Muscle of back (tissue), 11 donors: ENCODE measurements around the gene COBL. TPM values are rescaled to one million over a fixed set of nuclear protein-coding genes. Genes with fewer than 3 reads are reported as not detected.

ENCODE experiments used
- DNase-seq, 3 donors: peaks; one replicate each; pipeline versions ENCODE4 v3.0.0 to v3.0.0-alpha.2; 2013
- polyA plus RNA-seq, 10 donors: library from polyadenylated mRNA; unstranded; fragments of 120-200 nt; gene quantifications; one replicate each; pipeline ENCODE4 v1.2.1, GENCODE V29; 2013; ENCODE audit not compliant: insufficient read length in 10 of 10

COBL gene
- polyA plus RNA-seq, 10 donors, result 58.7 to 140 (median 97.2) TPM

DNA sequence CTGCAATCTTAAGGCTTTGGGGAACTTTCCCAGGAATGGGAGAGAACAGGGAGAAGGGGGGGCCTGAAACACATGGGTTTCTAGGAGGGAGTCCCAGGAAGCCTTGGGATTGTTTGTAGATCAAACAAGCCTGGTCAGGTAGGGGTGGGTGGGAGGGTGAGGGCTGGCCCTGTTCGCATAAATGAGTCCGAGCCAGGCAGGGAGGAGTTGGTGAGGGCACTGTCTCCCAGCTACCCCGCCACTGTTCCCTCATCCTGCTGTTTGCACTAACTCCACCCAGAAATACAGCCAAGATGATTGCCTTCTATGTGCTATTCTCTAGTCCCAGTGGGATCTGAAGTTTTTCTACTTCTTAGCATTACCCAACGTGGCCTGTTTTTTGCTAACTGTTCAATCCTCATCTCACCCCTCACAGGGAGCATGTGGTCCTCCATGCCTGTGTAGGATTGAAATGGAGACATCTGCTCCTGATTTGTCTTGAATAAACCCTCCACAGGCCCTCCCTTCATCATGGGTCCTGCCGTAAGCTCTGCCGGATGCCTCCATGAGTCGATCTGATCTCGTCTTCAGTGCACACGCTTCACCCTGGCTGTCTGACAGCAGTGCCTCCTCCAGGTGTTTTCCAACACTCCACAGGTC lies 257.0 kb downstream of the COBL start:
- DNase-seq, result no peak

GRCh38 chr7:51058764-51059163 lies 257.8 kb downstream of the COBL start:
- no peak for DNase-seq

- DNase-seq, result no peak
These were observed 261.4 kb downstream of the COBL start for GRCh38 chr7:51055039-51055840.

- no peak for DNase-seq
These were observed 262.4 kb downstream of the COBL start for GRCh38 chr7:51054231-51054630.

DNA sequence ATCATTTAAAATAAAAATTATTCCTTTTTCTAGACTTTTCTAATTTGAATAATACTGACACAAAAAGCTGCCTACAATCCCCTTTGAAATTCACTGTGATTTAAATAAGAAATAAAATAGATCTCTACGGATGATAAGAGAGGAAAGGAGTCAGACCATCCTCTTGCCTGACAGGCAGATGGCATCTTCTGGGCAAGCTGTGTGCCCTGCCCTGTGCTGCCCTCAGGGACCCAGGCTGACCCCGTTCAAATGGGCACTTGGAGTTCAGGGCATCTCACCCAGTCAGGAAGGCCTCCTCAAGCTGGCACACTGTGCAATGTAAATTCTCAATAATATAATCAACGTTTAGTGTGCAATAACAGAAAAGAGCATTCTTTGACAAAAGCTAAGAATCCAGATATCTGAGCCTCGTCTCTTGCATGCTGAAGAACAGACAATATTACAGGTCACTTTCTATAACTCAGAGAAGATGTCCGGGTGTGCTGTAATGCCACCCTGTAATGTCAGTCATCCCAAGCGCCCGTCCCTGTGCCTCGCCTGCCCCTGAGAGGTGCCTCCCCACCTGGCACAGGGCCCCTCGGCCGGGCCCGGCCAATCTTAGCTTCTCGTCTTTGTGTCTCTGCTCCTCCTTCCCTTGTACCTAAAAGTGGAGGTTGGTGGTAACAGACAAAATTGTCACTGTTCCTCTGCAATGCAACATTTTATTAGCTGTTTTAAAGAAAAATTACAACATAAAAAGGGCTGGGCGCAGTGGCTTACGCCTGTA lies 263.3 kb downstream of the COBL start:
- no peak for DNase-seq

GRCh38 chr7:51046482-51046881 lies 270.1 kb downstream of the COBL start:
- no peak for DNase-seq

DNA sequence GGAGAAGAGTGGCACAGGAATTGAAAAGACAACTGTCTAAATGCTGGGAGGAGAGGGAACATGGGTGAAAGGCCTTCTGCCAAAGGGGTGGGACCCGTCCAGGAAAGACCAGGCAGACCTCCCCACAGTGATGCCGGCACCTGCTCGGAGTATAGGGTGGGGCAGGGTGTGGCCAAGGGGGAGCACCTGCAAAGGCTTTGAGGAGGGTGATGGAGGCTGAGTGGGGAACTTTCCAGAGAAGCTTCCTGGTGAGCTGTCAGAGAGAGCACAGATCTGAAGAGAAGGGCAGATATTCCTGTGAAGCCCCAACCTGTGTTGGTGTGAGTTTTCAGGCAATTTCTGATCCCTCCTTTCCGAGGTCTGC lies 270.5 kb downstream of the COBL start:
- DNase-seq, result no peak

DNA sequence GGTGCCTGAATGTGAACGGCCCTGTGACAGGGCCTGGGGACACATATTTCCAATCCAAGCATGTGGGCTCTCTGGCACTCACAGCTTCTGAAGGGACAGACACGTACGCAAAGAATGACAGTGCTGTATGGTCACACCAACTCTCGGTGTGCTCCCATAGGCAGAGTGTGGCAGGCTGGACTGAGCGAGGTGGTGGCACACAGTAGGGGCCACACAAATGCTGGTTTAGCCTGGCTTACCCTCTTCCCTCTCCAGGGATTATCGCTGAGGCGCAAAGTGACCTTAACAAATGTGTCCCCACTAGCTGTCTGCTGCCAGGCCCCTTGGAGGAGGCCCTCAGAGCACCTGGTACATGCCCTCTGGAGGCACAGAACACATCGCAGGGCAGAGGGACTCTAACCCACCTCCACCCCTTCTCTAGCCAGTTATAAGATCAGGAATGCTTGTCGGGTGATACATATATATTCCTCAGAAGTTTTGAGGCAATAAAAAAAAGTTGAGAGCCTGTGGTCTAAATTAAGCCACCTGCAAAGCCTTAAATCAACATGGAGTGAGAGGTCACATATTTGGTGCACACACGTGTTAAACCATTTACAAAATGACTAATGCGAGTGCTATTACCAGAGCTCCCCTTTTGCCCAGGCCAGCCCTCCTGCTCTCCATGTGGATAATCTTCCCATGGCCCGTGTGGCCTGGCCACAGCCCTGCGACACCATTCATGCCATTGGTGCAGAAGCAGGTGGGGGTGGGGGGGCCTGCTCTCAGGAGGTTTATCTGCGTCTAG lies 271.1 kb downstream of the COBL start:
- peak in 1 of 3 donors; percentile 43 for DNase-seq

DNA sequence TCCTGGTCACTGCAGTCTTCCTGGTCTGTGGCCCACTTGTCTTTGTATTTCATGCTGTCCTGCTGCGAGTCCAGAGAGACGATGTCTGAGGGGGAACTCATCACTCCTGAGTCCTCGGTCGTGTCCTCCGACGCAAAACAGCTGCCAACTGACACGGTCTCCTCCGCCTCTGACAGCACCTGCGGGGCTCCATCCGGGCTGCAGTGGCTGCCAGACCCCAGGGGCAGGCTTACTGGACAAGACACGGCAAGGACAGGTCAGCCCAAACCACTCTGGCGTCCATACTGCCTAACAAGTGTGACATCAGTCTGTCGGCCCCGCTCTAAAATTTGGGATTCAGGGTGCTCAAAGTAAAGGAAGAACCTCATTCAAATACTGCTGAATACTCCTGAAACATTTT lies 273.1 kb downstream of the COBL start:
- no peak for DNase-seq

DNA sequence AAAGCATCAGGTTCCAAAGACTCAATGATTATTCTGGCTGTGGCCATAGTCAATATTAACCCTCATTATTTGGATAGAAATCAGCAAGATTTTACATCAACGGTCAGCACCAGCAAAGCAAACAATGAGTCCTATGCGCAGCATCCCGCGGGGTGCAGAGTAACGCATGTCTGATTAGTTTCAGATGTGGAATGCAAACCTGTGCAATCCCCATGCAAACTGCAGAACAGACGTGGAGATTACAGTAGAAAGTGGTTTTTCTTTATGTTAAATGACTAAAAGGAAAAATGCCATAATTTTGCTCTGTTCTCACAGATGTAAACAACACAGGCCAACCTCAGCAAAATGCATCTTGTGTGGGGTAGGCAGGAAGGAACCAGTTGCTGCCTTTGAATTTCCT lies 275.8 kb downstream of the COBL start:
- peak in 2 of 3 donors; percentile 22 to 45 for DNase-seq

DNA sequence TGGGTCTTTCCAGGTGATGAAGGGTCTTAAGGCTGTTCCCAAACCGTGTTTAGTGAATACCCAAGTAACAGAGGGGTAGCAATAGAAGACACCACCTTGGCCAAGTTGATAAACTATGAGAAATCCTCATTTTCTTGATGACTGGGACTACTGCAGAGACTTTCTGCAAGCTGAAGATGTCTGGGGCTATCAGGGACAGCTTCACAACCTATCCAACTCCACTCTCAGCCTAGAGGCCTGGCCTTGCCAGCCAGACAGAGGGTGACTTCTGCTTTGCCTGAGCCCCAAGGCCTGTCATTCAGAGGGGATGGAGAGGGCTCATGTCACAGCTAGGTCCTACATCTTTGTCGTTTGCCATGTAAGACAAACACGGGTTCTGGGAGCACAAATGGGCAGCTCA lies 278.0 kb downstream of the COBL start:
- DNase-seq, result no peak

DNA sequence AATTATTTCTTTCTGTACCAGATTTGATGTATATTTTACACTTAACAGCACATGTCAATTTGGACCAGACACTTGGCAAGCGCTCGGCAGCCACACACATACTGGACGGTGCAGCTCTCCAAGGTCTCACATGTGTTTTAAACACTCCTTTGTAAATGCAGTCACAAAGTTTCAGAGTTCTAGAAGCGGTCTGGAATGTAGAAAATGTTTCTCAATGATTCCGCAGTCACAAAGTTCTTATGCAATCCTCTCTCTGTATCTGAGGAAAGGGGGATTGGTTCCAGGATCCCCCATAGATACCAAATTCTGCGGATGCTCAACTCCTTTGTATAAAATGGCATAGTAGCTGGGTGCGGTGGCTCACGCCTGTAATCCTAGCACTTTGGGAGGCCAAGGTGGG lies 280.9 kb downstream of the COBL start:
- peak in 2 of 3 donors; percentile 17 to 44 for DNase-seq

DNA sequence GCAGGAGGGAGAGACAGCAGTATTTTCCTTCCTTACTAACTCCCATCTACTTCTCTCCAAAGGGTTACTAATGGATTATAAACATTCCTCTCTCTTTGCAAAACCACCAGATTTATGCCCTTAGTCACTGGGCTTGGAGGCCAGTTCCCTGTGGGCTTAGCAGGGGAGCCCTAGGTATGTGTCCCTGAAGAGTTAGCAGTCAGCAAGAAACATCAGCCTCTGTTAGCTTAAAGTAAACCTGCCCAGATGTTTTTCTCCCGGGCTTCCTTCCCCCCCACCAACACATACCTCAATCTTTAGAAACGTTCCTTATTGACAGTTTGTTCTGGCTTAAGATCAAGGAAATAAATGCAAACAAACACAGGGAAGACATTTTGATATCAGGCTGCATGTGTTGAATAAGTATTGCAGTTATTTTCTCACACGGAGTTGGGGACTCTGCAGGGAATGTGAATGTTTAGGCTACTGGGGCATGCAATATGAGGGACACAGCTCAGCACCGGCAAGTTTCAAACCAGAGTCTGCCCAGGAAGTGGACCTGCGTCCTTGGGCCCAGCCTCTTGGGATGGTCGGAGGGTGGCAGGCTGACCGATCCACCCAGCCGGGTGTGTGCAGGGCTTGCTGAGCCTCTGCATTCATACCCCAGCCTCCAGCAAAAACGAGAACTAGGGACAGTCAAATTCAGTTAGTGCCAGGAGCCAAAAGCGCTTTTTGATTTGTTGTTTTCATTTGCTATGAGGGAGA lies 281.9 kb downstream of the COBL start:
- DNase-seq, result peak in 2 of 3 donors; percentile 36 to 53

GRCh38 chr7:51033727-51034520 lies 282.7 kb downstream of the COBL start:
- DNase-seq, result no peak

GRCh38 chr7:51031791-51032515 lies 284.7 kb downstream of the COBL start:
- DNase-seq, result no peak

DNA sequence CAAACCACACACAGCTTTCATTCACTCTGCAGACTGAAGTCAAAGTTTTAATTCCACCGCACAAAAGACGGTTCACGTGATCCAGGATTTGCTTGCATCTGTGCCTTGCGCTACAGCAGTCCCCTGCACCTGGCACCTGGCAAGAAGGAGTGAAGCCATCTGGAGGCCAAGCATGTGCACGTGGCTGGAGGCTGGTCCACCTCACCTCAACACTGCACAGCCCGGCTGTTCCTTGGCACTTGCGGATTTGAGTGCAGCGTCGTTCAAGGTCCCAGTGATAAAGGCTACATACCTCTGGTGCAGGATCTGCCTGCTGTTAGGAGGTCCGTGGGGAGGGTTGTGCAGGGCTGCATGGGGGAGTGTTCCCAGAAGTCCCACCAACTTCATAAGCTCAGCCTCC lies 285.4 kb downstream of the COBL start:
- DNase-seq, result no peak

GRCh38 chr7:51029701-51030191 lies 286.9 kb downstream of the COBL start:
- DNase-seq, result peak; percentile 29 to 76 (median 69)

DNA sequence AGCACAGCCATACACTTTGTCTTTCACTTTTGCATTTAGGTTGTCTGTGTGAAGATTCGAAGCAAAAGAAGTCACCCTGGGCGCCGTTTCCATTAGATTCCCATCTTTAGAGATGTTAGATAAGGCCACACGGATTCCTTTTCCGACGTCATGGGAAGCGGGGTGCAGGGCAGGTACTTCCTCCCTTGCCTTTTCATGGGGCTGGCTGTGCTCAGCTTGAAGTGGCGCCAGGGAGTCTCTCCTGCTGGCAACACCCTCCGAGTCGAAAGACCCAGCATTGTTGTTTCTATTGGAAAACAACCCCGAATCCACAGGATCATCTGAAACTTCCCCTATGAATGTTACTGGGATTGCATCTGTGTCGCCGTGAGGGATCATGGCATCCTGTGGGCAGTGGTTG lies 287.5 kb downstream of the COBL start:
- DNase-seq, result no peak
